HepG2 (cell line): ENCODE data around the gene GSDMA. TPM values are rescaled to one million over a fixed set of nuclear protein-coding genes. Genes with fewer than 3 reads are reported as not detected.

Experiments
- ARID5B ChIP-seq: IDR thresholded peaks from 2 replicates; pipeline ENCODE4 v1.4.0; 2020; ENCODE audit warnings: mild to moderate bottlenecking, missing genetic modification reagents
- CEBPB ChIP-seq: IDR thresholded peaks from 2 replicates; pipeline ENCODE4 v1.6.1; 2011; ENCODE audit warnings: low read depth, low read length, improper control_type of control experiment, borderline replicate concordance
- CEBPG ChIP-seq: IDR thresholded peaks from 2 replicates; pipeline ENCODE4 v1.6.1; 2016
- HDAC2 ChIP-seq: sonication (generic); formaldehyde crosslinking; IDR thresholded peaks from 2 replicates; pipeline ENCODE4 v1.4.0; 2020; ENCODE audit warnings: missing genetic modification reagents
- HHEX ChIP-seq: IDR thresholded peaks from 2 replicates; pipeline ENCODE4 v1.6.1; 2016; ENCODE audit warnings: control low read depth
- HIC2 ChIP-seq: sonication (generic); formaldehyde crosslinking; IDR thresholded peaks from 2 replicates; pipeline ENCODE4 v1.9.0; 2022; ENCODE audit warnings: low read depth, missing genetic modification reagents
- JUND ChIP-seq: sonication (generic); formaldehyde crosslinking; IDR thresholded peaks from 2 replicates; pipeline ENCODE4 v1.8.0; 2022; ENCODE audit warnings: mild to moderate bottlenecking, missing genetic modification reagents
- MXD3 ChIP-seq: IDR thresholded peaks from 2 replicates; pipeline ENCODE4 v1.6.1; 2016; ENCODE audit warnings: mild to moderate bottlenecking, missing biosample characterization, missing genetic modification reagents
- NR0B2 ChIP-seq: sonication (generic); formaldehyde crosslinking; IDR thresholded peaks from 2 replicates; pipeline ENCODE4 v1.4.0; 2020; ENCODE audit warnings: mild to moderate bottlenecking, missing genetic modification reagents
- NR2F6 ChIP-seq, 2 experiments: IDR thresholded peaks; 2 replicates each; pipeline ENCODE4 v1.6.1; 2016; ENCODE audit warnings: antibody characterized with exemption in 1 of 2, mild to moderate bottlenecking in 1 of 2
- ZFP91 ChIP-seq: sonication (generic); formaldehyde crosslinking; IDR thresholded peaks from 2 replicates; pipeline ENCODE4 v1.9.0; 2022; ENCODE audit warnings: missing genetic modification reagents, mild to moderate bottlenecking, borderline replicate concordance
- ZNF609 ChIP-seq: sonication (generic); formaldehyde crosslinking; IDR thresholded peaks from 2 replicates; pipeline ENCODE4 v1.4.0; 2020; ENCODE audit warnings: mild to moderate bottlenecking, missing genetic modification reagents, borderline replicate concordance
- ZNF674 ChIP-seq: sonication (generic); formaldehyde crosslinking; IDR thresholded peaks from 2 replicates; pipeline ENCODE4 v1.5.0; 2020; ENCODE audit warnings: low read depth, mild to moderate bottlenecking, missing genetic modification reagents
- ZNF772 ChIP-seq: sonication (generic); formaldehyde crosslinking; IDR thresholded peaks from 2 replicates; pipeline ENCODE4 v1.5.0; 2020; ENCODE audit warnings: mild to moderate bottlenecking, missing genetic modification reagents
- polyA plus RNA-seq, 8 experiments: library from polyadenylated mRNA; depleted of rRNA in 3 of 8; stranded (reverse) in 7 of 8; unstranded in 1 of 8; fragments of >200 nt; fragmentation: Illumina TruSeq in 4 of 8; extraction: Trizol in 4 of 8; gene quantifications; 2 replicates each; pipeline versions ENCODE4 v1.2.1 to v1.2.3, GENCODE V29; 2011 to 2016; ENCODE audit warnings: low read depth in 4 of 8, missing spikeins in 1 of 8, mixed read lengths in 1 of 8; ENCODE audit not compliant: insufficient read depth in 1 of 8
- total RNA-seq, 5 experiments: library from RNA; depleted of rRNA; stranded (reverse); fragments of >200 nt; fragmentation: Illumina TruSeq; extraction: Trizol; gene quantifications; 2 replicates each; pipeline ENCODE4 v1.2.3, GENCODE V29; 2016; ENCODE audit warnings: low read depth in 1 of 5

The GSDMA gene
- total and polyA plus RNA-seq, 2 of the 13 experiments (the other 11 are each of a cell fraction or from before 2014, with no cell fraction given): not detected

GRCh38 chr17:39913989-39914388, 48.8 kb upstream of the GSDMA start (continued):
- TF ChIP-seq ARID5B (CRISPR knock-in tag): peak; percentile 51
- TF ChIP-seq NR0B2 (CRISPR knock-in tag): no peak
- peak; percentile 73 for TF ChIP-seq CEBPG (CRISPR knock-in tag)
- TF ChIP-seq ZNF609 (CRISPR knock-in tag): 0 out of 2 replicates have a peak, but pooled peaks have one; percentile 31
- TF ChIP-seq JUND (CRISPR knock-in tag): no peak
- TF ChIP-seq HIC2 (CRISPR knock-in tag): 0 out of 2 replicates have a peak, but pooled peaks have one; percentile 21
- no peak for TF ChIP-seq ZNF772
- TF ChIP-seq ZFP91 (CRISPR knock-in tag): no peak
- TF ChIP-seq HDAC2 (CRISPR knock-in tag): peak; percentile 23; the same call in 1 of the 2 replicates
- TF ChIP-seq HHEX (CRISPR knock-in tag): no peak
- no peak for TF ChIP-seq MXD3 (CRISPR knock-in tag)
- TF ChIP-seq CEBPB: peak; percentile 41; the same call in 1 of the 2 replicates
- TF ChIP-seq NR2F6 (IDR thresholded peaks at IDR 0.05): peak; percentile 79
- peak; percentile 84 for TF ChIP-seq NR2F6 (CRISPR knock-in tag; IDR thresholded peaks at IDR 0.05)
- TF ChIP-seq ZNF674 (CRISPR knock-in tag): no peak
